Measurements from ENCODE around the gene GTF3C1. TPM values are rescaled to one million over a fixed set of nuclear protein-coding genes. Genes with fewer than 3 reads are reported as not detected.

GTF3C1 gene
- total RNA-seq, 2 donors from 2014 or later = 51.9 to 83.2 TPM

- no peaks in the 10 kb centered on the region for H3K4me1 ChIP-seq (ENCODE audit: control insufficient read depth in 1 of 2, low read depth in 2 of 2)
- no peak overlapping the region for H3K4me3 ChIP-seq
- peaks cover 74% of the 10 kb centered on the region for H3K36me3 ChIP-seq
- no peaks in the 10 kb centered on the region for H3K9me3 ChIP-seq
- TF ChIP-seq CTCF (IDR thresholded peaks at IDR 0.05) = no peak
- ATAC-seq (ENCODE audit: insufficient number of reproducible peaks, low FRiP score, low read depth) (no peak), DNase-seq (ENCODE audit: low spot score) (no peak)
- H3K27ac ChIP-seq = no peak overlapping the region
- no peaks in the 10 kb centered on the region for H3K27me3 ChIP-seq (replicated peaks; ENCODE audit: insufficient read depth)
Measured at GRCh38 chr16:27474041-27474440, 75.7 kb downstream of the GTF3C1 start.

GRCh38 chr16:27473101-27473900, 76.4 kb downstream of the GTF3C1 start:
- Histone ChIP-seq H3K9me3 (no peaks in the 10 kb centered on the region), H3K36me3 (peaks cover 79% of the 10 kb centered on the region)
- DNase-seq (ENCODE audit: low spot score) = no peak

GRCh38 chr16:27472091-27473020, 77.4 kb downstream of the GTF3C1 start:
- H3K27me3 ChIP-seq (replicated peaks; ENCODE audit: insufficient read depth) = no peaks in the 10 kb centered on the region
- H3K4me3 ChIP-seq = no peak overlapping the region
- peaks cover 82% of the 10 kb centered on the region for H3K36me3 ChIP-seq

More at GRCh38 chr16:27473101-27473900, 76.4 kb downstream of the GTF3C1 start:
- Histone ChIP-seq H3K4me1 (ENCODE audit: control insufficient read depth in 1 of 2, low read depth in 2 of 2) (no peaks in the 10 kb centered on the region), H3K27me3 (replicated peaks; ENCODE audit: insufficient read depth) (no peaks in the 10 kb centered on the region), H3K27ac (no peak overlapping the region), H3K4me3 (no peak overlapping the region)
- no peak for ATAC-seq (ENCODE audit: insufficient number of reproducible peaks, low FRiP score, low read depth)
- no peak for TF ChIP-seq CTCF (IDR thresholded peaks at IDR 0.05)

GRCh38 chr16:27471661-27472060, 78.1 kb downstream of the GTF3C1 start:
- no peak overlapping the region for H3K27ac ChIP-seq
- no peaks in the 10 kb centered on the region for H3K4me1 ChIP-seq (ENCODE audit: control insufficient read depth in 1 of 2, low read depth in 2 of 2)
- ATAC-seq (ENCODE audit: insufficient number of reproducible peaks, low FRiP score, low read depth) (no peak), DNase-seq (ENCODE audit: low spot score) (no peak)
- H3K36me3 ChIP-seq = peaks cover 82% of the 10 kb centered on the region
- no peak for TF ChIP-seq CTCF (IDR thresholded peaks at IDR 0.05)
- H3K4me3 ChIP-seq = no peak overlapping the region
- H3K9me3 ChIP-seq = no peaks in the 10 kb centered on the region
- no peaks in the 10 kb centered on the region for H3K27me3 ChIP-seq (replicated peaks; ENCODE audit: insufficient read depth)

More at GRCh38 chr16:27472091-27473020, 77.4 kb downstream of the GTF3C1 start:
- ATAC-seq (ENCODE audit: insufficient number of reproducible peaks, low FRiP score, low read depth) (no peak), DNase-seq (ENCODE audit: low spot score) (no peak)
- TF ChIP-seq CTCF (IDR thresholded peaks at IDR 0.05) = no peak
- H3K4me1 ChIP-seq (ENCODE audit: control insufficient read depth in 1 of 2, low read depth in 2 of 2) = no peaks in the 10 kb centered on the region
- H3K9me3 ChIP-seq = no peaks in the 10 kb centered on the region
- no peak overlapping the region for H3K27ac ChIP-seq

Measured in thoracic aorta (tissue), 2 donors.